GM21390 (cell line): ENCODE measurements around the gene GRPR.

Source experiments
- ATAC-seq: cut with Tn5 transposase; IDR thresholded peaks from one replicate; pipeline ENCODE4 v1.9.1; 2021; ENCODE audit not compliant: unreplicated experiment

Gene GRPR

GRCh38 chrX:16123222-16123786 lies at the start of gene GRPR:
GRPR (plus strand) TSS chrX:16123565; CDS start chrX:16123954, 389 bp downstream.
- ATAC-seq = no peak

- no peak for ATAC-seq
These were observed 48.3 kb upstream of the GRPR start for GRCh38 chrX:16075087-16075486.

- ATAC-seq = no peak
These were observed 46.5 kb upstream of the GRPR start for GRCh38 chrX:16076834-16077233.

- no peak for ATAC-seq
These were observed 45.6 kb upstream of the GRPR start for GRCh38 chrX:16077811-16078210.

- no peak for ATAC-seq
These were observed 42.0 kb upstream of the GRPR start for GRCh38 chrX:16081357-16081756.

GRCh38 chrX:16082470-16083085 lies 40.8 kb upstream of the GRPR start:
- ATAC-seq = no peak

- no peak for ATAC-seq
These were observed 36.3 kb upstream of the GRPR start for GRCh38 chrX:16087076-16087475.

GRCh38 chrX:16089086-16089485 lies 34.3 kb upstream of the GRPR start:
- no peak for ATAC-seq

- no peak for ATAC-seq
These were observed 27.2 kb upstream of the GRPR start for GRCh38 chrX:16096141-16096540.

GRCh38 chrX:16100673-16101072 lies 22.7 kb upstream of the GRPR start:
- no peak for ATAC-seq

GRCh38 chrX:16101581-16101980 lies 21.8 kb upstream of the GRPR start:
- no peak for ATAC-seq

- peak; percentile 53 for ATAC-seq
These were observed 19.7 kb upstream of the GRPR start for GRCh38 chrX:16103625-16104024.

GRCh38 chrX:16112428-16112827 lies 10.9 kb upstream of the GRPR start:
- ATAC-seq = no peak

GRCh38 chrX:16113978-16114565 lies 9.3 kb upstream of the GRPR start:
- no peak for ATAC-seq

- ATAC-seq = no peak
These were observed 8.8 kb upstream of the GRPR start for GRCh38 chrX:16114611-16115010.

GRCh38 chrX:16119353-16120220 lies 3.8 kb upstream of the GRPR start:
- ATAC-seq = peak; percentile 84

GRCh38 chrX:16120431-16120830 lies 2.9 kb upstream of the GRPR start:
- no peak for ATAC-seq

- ATAC-seq = no peak
These were observed 836 bp downstream of the GRPR start for GRCh38 chrX:16124201-16124600.

- ATAC-seq = no peak
These were observed 2.3 kb downstream of the GRPR start for GRCh38 chrX:16125520-16126149.

GRCh38 chrX:16130707-16131106 lies 7.3 kb downstream of the GRPR start:
- no peak for ATAC-seq

- ATAC-seq = no peak
These were observed 11.6 kb downstream of the GRPR start for GRCh38 chrX:16134936-16135335.
